Large intestine (tissue), 3 donors: Measurements from ENCODE around the gene MYRF. TPM values are rescaled to one million over a fixed set of nuclear protein-coding genes. Genes with fewer than 3 reads are reported as not detected.

Experiments
- DNase-seq, 2 donors: peaks; one replicate each; pipeline versions ENCODE4 v3.0.0 to v3.0.0-alpha.2; 2013
- H3K27ac ChIP-seq: one replicate; pipeline ENCODE4 v1.5.1; 2013; ENCODE audit warnings: low read length
- H3K27me3 ChIP-seq: 2 replicates; pipeline ENCODE4 v1.6.1; 2013; ENCODE audit warnings: low read length; ENCODE audit not compliant: control insufficient read depth, insufficient read depth
- H3K36me3 ChIP-seq: 2 replicates; pipeline ENCODE4 v1.6.1; 2013; ENCODE audit warnings: low read length; ENCODE audit not compliant: control insufficient read depth, insufficient read depth
- H3K4me1 ChIP-seq: one replicate; pipeline ENCODE4 v1.6.1; 2013; ENCODE audit warnings: low read length; ENCODE audit not compliant: control insufficient read depth, insufficient read depth
- H3K4me3 ChIP-seq: one replicate; pipeline ENCODE4 v1.5.1; 2013; ENCODE audit warnings: low read length
- H3K9me3 ChIP-seq: one replicate; pipeline ENCODE4 v1.6.1; 2013; ENCODE audit warnings: mild to moderate bottlenecking, low read depth, low read length, moderate library complexity; ENCODE audit not compliant: control insufficient read depth
- WGBS: methylation state at CpG from one replicate; pipeline ENCODE4 v1.1.5; 2013; ENCODE audit warnings: low lambda C conversion rate; ENCODE audit not compliant: insufficient coverage; 5-methylcytosine and 5-hydroxymethylcytosine counted together
- polyA plus RNA-seq: library from polyadenylated mRNA; unstranded; fragments of 120-200 nt; gene quantifications from one replicate; pipeline ENCODE4 v1.2.1, GENCODE V29; 2013

The MYRF gene
- polyA plus RNA-seq, 1 donor: 55.5 TPM

- Histone ChIP-seq H3K27me3 (no peaks in the 10 kb centered on the region), H3K36me3 (peaks cover 67% of the 10 kb centered on the region), H3K4me1 (peaks cover 10% of the 10 kb centered on the region), H3K27ac (no peak overlapping the region), H3K4me3 (no peak overlapping the region), H3K9me3 (no peaks in the 10 kb centered on the region)
- WGBS: no CpG with 5 or more reads among the region's 20 CpGs
- no peak for DNase-seq
Observed at GRCh38 chr11:61775606-61776554, 23.4 kb downstream of the MYRF start.

- H3K9me3 ChIP-seq: no peaks in the 10 kb centered on the region
- no peak overlapping the region for H3K4me3 ChIP-seq
- H3K27ac ChIP-seq: no peak overlapping the region
- peak in 1 of 2 donors; percentile 51 for DNase-seq
- no CpG with 5 or more reads among the region's 9 CpGs for WGBS
- H3K36me3 ChIP-seq: peaks cover 69% of the 10 kb centered on the region
- peaks cover 10% of the 10 kb centered on the region for H3K4me1 ChIP-seq
- no peaks in the 10 kb centered on the region for H3K27me3 ChIP-seq
Observed at GRCh38 chr11:61776561-61777075, 24.2 kb downstream of the MYRF start.

- Histone ChIP-seq H3K27ac (no peak overlapping the region), H3K27me3 (no peaks in the 10 kb centered on the region), H3K9me3 (no peaks in the 10 kb centered on the region), H3K4me3 (no peak overlapping the region), H3K36me3 (peaks cover 68% of the 10 kb centered on the region), H3K4me1 (peaks cover 7% of the 10 kb centered on the region)
- 93% methylated on average over 5 of the region's 67 CpGs for WGBS
- no peak for DNase-seq
Observed at GRCh38 chr11:61777234-61778090, 25.0 kb downstream of the MYRF start.

- DNase-seq: no peak
- Histone ChIP-seq H3K36me3 (peaks cover 76% of the 10 kb centered on the region), H3K9me3 (no peaks in the 10 kb centered on the region), H3K27ac (no peak overlapping the region), H3K4me3 (no peak overlapping the region), H3K27me3 (no peaks in the 10 kb centered on the region), H3K4me1 (peaks cover 4% of the 10 kb centered on the region)
- 100% methylated on average over 1 of the region's 11 CpGs for WGBS
Observed at GRCh38 chr11:61778357-61778886, 26.0 kb downstream of the MYRF start.

GRCh38 chr11:61778920-61779650 is 26.6 kb downstream of the MYRF start:
- no peak for DNase-seq
- Histone ChIP-seq H3K9me3 (no peaks in the 10 kb centered on the region), H3K27ac (no peak overlapping the region), H3K4me1 (peaks cover 4% of the 10 kb centered on the region), H3K27me3 (no peaks in the 10 kb centered on the region), H3K36me3 (peaks cover 80% of the 10 kb centered on the region), H3K4me3 (no peak overlapping the region)
- WGBS: no CpG with 5 or more reads among the region's 24 CpGs

GRCh38 chr11:61779666-61780525 is 27.5 kb downstream of the MYRF start:
- H3K9me3 ChIP-seq: no peaks in the 10 kb centered on the region
- no peaks in the 10 kb centered on the region for H3K27me3 ChIP-seq
- H3K27ac ChIP-seq: no peak overlapping the region
- no peak for DNase-seq
- WGBS: no CpG with 5 or more reads among the region's 14 CpGs
- peaks cover 4% of the 10 kb centered on the region for H3K4me1 ChIP-seq
- H3K36me3 ChIP-seq: peaks cover 85% of the 10 kb centered on the region
- H3K4me3 ChIP-seq: no peak overlapping the region

- Histone ChIP-seq H3K27me3 (no peaks in the 10 kb centered on the region), H3K9me3 (no peaks in the 10 kb centered on the region), H3K4me1 (peaks cover 4% of the 10 kb centered on the region), H3K36me3 (peaks cover 89% of the 10 kb centered on the region), H3K4me3 (no peak overlapping the region), H3K27ac (no peak overlapping the region)
- no peak for DNase-seq
- WGBS: no CpG with 5 or more reads among the region's 9 CpGs
Observed at GRCh38 chr11:61780581-61781162, 28.2 kb downstream of the MYRF start.

- no peak overlapping the region for H3K4me3 ChIP-seq
- no peak for DNase-seq
- H3K4me1 ChIP-seq: no peaks in the 10 kb centered on the region
- H3K27me3 ChIP-seq: no peaks in the 10 kb centered on the region
- H3K9me3 ChIP-seq: no peaks in the 10 kb centered on the region
- WGBS: no CpG with 5 or more reads among the region's 5 CpGs
- H3K27ac ChIP-seq: no peak overlapping the region
- peaks cover 93% of the 10 kb centered on the region for H3K36me3 ChIP-seq
Observed at GRCh38 chr11:61781585-61781984, 29.1 kb downstream of the MYRF start.

GRCh38 chr11:61782299-61782698 is 29.9 kb downstream of the MYRF start:
- H3K36me3 ChIP-seq: peaks cover 95% of the 10 kb centered on the region
- no peaks in the 10 kb centered on the region for H3K9me3 ChIP-seq
- 93% methylated on average over 2 of the region's 3 CpGs for WGBS
- no peaks in the 10 kb centered on the region for H3K4me1 ChIP-seq
- no peak overlapping the region for H3K27ac ChIP-seq
- no peaks in the 10 kb centered on the region for H3K27me3 ChIP-seq
- H3K4me3 ChIP-seq: no peak overlapping the region
- DNase-seq: no peak
